Activated CD8-positive, alpha-beta memory T cell treated with anti-CD3 and anti-CD28 coated beads for 24 hours (primary cell): ENCODE data around the gene KCNQ1OT1.

Experiments used
- DNase-seq: peaks from one replicate; pipeline ENCODE4 v3.0.0-alpha.2; 2020

The KCNQ1OT1 gene

GRCh38 chr11:2566223-2567025 lies 133.4 kb downstream of the KCNQ1OT1 start:
- no peak for DNase-seq

- no peak for DNase-seq
Observed at GRCh38 chr11:2565447-2566222, 134.2 kb downstream of the KCNQ1OT1 start.

GRCh38 chr11:2564588-2565425 lies 135.0 kb downstream of the KCNQ1OT1 start:
- no peak for DNase-seq

- DNase-seq = no peak
Observed at GRCh38 chr11:2564008-2564530, 135.7 kb downstream of the KCNQ1OT1 start.

- no peak for DNase-seq
Observed at GRCh38 chr11:2563213-2564007, 136.4 kb downstream of the KCNQ1OT1 start.

- DNase-seq = no peak
Observed at GRCh38 chr11:2562890-2563212, 136.9 kb downstream of the KCNQ1OT1 start.

GRCh38 chr11:2561696-2562581 lies 137.9 kb downstream of the KCNQ1OT1 start:
- DNase-seq = no peak

GRCh38 chr11:2559527-2560311 lies 140.1 kb downstream of the KCNQ1OT1 start:
- DNase-seq = no peak

- DNase-seq = no peak
Observed at GRCh38 chr11:2558861-2559526, 140.8 kb downstream of the KCNQ1OT1 start.

- no peak for DNase-seq
Observed at GRCh38 chr11:2558397-2558796, 141.4 kb downstream of the KCNQ1OT1 start.
